HUDEP-2 (cell line): ENCODE data around the gene GNAL.

Experiments used
- DNase-seq, 76 experiments: peaks; one replicate each; lab custom pipeline; 2025; ENCODE audit not compliant: unreplicated experiment in 76 of 76; lab: John Stamatoyannopoulos, UW

Gene GNAL

DNA sequence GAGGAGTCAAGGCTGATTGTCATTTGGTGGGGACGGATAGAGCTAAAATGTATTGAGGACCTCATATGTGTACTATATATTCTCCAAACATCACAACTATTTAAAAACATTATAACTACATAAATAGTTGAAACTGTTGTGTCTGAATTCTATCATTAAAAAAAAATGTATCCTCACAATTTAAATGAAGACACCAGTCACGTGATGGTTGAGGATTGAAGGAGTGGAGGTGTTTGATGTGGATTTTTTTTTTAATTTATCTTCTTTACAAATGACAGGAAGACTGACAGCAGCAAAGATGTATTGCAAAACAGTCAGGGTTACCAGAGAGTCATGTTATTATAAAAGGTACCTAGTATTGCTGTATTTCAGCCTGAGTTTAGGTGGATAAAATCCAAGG lies 30.0 kb downstream of the GNAL start:
- no peak for DNase-seq

DNA sequence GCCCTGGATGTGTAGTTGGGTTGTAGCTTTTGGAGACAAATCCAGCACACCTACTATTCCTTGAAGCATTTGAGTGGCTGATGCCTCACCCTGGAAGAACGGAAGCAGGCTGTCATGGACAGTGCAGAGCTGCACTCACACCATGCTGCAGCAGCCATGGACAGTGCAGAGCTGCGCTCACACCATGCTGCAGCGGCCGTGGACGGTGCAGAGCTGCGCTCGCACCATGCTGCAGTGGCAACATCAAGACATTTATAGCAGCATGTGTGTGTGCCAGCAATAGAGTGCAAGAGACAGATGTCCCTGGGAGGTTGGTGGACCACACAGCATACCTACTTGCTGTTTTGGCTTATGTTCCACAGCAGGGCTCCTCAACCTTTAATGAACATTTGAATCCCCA lies 30.6 kb downstream of the GNAL start:
- DNase-seq, result no peak

DNA sequence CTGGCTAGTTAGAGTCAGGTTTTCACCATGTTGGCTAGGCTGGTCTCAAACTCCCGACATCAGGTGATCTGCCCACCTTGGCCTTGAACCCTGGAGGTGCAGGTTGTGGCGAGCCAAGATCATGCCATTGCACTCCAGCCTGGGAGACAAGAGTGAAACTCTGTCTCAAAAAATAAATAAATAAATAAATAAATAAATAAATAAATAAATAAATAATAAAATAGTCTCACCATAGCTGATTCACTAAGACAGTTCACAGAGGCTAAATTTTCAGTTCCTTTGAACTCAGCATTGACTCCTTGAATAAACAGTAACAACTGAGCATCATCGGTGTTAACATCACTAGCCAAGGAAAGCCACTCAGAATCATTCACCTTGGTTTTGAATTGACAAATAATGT lies 32.7 kb downstream of the GNAL start:
- DNase-seq, result no peak

DNA sequence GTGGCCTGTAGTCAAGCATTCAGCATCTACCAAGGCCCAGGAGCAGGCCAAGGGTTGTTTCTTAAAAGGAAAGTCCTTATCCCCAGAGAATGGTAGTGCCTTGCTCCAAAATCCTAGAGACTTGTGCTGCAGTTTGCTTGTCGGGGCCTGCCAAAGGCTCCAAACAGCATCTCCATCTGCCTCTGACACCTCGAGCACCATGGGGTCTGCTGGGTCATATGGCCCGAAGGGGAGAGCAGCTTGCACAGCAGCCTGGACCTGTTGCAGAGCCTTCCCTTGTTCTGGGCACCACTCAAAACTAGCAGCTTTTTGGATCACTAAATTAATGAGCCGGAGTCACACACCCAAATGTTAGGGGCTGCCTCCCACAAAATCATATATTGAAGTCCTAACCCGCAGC lies 35.7 kb downstream of the GNAL start:
- no peak for DNase-seq

DNA sequence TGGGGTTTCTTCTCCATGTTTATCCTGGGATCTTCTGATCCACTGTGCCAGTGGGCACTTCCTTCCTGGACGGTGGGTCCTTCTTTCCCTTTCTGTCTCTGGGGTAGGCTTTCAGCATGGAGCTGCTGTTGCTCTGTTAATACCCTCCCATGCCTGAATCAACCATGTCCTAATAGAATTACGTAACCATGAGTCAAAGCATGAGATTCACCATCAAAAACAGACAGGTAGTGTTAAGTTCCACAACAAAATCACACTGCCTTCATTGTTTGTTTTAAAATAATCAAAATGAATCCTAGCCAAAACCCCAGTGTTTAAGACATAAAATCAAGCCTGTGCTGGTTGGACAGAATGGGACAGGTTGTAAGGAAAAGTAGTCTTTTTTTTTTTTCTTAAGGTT lies 37.5 kb downstream of the GNAL start:
- DNase-seq, result no peak

DNA sequence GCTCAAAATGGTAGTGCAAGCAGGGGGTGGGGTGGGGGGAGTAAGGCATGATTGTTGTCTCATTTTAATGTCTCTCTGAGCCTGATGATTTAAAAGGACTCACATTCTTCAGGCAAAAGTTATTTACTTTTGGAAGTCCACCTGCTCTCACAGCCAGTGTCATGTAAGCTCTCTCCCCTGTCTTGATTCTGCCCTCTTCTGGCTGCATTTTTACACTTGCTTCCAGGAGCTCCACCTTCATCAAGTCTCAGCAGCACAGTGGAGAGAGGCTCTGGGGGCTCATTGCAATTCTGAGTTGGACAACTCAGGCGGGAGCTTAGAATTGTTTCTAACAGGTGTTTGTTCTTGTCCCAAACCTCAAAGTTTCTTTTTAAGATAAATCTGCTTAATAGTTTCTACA lies 39.2 kb downstream of the GNAL start:
- peak in 2 of 76 experiments; percentile 0 to 3 for DNase-seq

DNA sequence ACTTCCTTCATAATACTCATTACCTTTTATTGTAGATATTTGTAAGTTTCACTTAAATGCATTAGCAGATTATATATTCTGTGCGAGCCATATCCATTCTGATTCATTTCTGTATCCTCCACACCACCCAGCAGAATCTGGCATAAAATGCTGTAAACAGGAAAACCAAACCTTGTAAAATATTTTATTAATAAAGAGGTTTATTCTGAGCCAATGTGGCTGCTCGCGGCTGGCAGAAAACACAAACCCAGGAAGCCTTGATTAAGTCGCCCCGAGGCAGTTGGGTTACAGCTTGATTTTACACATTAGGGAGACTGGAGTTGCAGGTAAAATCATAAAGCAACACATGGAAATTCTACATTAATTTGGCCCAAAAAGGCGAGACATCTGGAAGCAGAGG lies 40.5 kb downstream of the GNAL start:
- DNase-seq, result no peak

DNA sequence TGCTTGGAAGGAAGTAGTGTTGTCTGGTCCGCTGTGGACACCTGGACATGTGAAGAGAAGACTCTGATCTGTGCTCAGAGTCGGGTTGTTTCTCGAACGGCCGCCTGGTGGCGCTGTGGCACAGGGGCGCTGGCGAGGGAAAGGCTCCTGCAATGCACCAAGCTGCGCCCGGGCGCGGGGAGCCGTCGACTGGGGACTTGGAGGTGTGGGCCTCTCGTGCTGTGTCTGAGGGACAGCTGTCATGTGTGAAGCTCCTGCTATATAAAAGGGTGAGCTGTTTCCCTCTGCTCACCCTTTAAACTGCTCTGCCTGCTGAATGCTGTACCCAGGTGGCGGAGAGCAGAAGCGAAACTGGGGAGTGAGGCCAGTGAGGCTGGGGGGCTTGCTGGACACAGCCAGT lies 44.0 kb downstream of the GNAL start:
- DNase-seq, result peak in 48 of 76 experiments; percentile 0 to 75 (median 26)

DNA sequence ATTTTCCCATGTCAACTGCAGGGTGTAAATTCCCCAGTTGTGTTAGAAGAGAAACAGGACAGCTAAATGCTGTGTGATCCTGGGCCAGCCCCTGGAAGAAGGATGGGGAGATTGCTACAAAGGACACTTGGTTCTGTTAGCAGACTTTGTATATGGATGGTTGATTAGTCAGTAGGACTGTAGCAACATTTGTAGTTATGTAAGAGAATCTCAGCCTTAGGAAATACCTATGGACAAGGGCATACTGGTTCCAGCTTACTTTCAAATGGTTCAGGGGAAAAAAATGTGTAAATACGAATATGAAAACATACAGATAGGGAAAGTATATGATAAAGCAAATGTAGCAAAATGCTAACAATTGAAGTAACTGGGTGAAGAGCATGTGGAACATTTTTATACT lies 47.6 kb downstream of the GNAL start:
- DNase-seq, result no peak

DNA sequence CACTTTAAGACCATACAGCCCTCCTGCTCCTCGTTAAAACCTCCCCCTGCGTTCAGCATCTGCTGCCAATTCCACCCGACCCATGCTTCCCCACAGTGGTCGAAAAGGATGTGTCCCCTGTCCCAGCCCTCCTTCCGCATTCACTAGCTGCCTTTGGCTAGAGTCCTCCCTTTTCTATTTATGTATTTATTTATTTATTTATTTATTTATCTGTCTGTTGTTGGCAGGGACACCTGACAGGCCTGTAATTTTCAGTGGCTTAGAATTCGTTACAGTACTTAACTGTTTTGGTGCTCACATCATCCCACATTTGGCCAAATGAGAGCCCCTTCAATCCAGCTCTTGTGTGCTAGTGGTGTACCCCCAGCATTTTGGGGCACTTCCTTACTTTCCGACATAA lies 50.8 kb downstream of the GNAL start:
- no peak for DNase-seq

DNA sequence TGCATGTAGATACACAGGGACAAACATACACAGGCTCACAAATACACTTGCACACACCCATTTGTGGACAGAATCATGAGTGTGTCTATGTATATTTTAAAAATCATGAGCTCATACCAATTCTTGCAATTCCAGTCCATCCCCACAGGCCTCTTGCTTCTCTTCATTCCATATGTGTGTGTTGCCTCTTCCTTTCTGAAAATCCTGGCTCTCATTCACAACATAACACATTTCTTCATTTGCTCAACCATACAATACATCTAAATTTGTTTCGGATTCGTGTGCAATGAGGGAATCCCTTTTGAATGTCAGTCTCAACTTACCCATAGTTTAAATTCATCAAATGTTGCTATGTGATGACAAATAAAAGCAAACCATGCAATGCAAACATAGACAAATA lies 51.4 kb downstream of the GNAL start:
- no peak for DNase-seq

DNA sequence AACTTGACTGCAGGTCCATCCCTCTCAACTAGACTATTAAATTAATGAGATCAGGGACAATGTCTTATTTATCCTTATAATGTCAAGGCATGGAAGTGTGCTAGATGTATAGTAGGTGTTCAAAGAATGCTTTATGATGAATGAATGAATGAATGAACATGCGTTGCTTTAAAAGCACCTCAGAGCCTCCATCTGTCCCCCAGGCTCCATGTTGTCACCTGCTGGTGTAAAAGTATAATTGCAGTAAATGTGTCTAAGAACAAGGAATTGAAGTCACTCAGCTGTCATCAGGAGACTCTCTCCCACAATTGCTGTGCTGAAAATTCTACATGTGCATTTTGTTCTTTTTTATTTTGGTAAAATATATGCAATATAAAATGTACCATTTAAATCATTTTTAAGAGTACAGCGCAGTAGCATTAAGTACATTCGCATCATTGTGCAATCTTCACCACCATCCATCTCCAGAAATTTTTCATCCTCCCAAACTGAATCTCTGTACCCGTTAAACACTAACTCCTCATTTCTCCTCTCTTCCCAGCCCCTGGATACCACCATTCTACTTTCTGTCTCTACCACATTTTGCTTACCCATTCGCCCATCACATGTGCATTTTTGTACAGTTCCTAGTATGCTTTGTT lies 52.6 kb downstream of the GNAL start:
- DNase-seq, result peak in 4 of 76 experiments; percentile 0 to 13 (median 4)

DNA sequence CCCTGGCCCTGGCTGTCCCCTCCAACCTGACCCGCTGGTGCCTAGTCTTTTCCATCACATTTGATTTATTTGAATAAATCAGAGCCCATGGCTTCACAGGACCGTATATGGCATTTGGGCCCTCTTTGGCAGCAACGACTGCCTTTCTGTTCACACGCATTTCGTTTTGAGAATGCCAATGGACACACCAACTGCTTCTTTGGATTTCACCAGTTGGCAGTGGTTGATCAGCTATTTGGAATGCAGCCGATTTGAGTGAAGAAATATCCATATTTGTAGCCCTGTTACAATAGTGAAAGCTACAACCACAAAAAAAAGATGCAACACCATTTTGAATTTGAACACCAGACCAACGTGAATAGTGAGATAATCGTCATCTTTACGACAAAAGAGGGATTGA lies 56.5 kb downstream of the GNAL start:
- no peak for DNase-seq

DNA sequence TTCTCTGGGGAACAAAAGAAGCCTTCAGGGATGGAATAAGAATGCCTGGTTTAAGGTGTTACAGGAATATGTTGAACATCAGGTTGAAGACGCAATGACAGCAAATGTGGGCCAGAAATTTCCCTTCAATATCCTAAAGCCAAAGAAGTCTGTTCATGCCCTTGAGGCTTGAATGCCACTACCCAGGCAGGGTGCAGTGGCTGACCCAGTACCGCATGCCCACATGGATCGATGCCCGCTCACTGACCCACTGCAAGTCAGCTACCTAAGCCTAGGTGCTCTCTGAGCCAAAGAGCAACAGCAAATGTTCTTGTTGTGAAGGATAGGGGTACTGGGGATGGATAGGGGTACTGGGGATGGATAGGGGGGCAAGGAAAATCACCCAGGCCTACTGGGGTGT lies 58.2 kb downstream of the GNAL start:
- DNase-seq, result no peak

DNA sequence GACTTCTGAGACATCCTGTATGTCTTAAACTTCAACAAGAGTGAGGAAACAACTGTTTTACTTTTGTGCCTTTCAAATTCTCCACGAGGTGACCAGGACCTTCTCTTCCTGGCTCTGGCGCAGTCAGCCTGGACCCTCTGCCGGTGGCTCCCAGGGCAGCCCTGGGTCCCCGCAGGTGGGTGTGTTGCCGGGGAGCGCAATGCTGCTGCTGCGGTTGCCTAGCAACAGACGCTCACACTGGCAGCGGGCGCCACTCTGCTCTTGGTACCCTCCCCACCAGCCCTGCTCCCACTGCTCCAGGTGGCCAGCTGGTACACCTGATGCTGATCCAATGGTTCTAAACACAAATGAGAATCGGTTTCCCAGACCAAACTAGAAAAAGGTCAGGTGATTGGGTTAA lies 58.7 kb downstream of the GNAL start:
- DNase-seq, result no peak

DNA sequence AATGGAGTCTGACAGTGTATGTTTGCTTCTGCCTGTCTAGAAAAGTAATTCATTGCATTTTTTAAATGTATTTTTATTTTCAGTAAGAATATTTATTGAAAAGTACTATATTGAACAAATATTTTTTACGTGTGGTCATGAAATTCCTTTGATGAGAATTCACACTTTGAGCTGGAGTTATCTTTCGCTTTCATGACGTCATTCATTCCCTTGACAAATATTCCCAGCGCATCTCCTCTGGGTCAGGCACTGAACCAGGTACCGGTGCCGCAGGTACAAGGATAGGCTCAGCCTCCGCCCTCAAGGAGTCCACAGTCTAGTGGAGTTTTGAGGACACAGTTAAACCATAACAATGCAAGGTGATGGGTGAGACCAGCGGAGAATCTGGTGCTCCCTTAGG lies 60.2 kb downstream of the GNAL start:
- no peak for DNase-seq

DNA sequence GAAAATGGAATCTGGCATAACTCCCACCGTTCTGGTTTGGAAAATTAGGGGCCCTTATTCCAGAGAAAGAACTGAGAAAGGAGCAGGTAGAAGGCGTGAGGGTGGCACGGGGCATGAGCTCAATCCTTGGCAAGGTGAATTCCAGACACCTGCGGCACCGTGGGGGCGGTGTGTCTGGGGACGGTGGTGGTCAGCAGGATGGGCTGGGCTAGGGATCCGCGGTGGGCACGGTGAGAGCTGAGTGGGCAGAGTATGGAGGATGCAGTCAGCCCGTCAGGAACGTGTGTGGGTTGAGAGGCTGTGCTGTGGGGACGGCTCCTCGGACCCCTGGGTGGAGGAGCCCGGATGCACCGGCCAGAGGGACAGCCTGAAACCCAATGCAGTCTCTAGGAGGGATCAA lies 61.1 kb downstream of the GNAL start:
- no peak for DNase-seq

DNA sequence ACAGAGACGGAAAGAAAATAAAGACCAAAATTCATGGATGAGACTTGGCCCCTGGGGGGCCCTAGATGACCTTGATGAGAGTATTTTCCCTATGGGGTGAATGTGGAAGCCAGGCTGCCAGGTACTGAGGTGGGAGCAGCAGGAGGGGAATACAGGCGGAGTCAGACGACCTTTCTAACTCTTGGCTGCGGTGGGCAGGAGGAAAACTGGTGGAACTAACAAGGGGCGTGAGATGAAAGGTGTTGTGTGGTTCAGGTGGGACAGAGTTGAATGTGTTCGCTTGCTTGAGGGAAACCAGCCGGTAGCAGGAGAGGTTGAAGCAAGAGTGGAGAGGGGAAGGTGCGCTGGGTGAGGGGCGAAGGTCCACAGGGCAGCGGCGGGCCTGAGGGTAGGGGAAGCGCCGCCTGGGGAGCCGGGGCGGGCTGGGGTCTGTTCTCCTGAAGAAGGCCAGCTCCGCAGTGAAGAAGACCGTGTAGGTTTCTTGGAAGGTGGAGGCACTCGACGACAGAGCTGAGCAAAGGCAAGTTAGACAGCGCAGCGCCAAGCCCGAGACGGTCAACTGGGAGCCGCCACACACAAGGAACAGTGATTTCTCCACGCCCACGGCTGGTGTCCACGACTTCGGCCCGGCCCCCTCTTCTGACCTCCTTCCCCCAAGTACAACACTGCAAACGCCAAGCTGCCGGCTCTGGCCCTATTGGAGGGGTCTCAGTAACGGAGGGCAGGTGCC lies 61.7 kb downstream of the GNAL start:
- DNase-seq, result no peak

DNA sequence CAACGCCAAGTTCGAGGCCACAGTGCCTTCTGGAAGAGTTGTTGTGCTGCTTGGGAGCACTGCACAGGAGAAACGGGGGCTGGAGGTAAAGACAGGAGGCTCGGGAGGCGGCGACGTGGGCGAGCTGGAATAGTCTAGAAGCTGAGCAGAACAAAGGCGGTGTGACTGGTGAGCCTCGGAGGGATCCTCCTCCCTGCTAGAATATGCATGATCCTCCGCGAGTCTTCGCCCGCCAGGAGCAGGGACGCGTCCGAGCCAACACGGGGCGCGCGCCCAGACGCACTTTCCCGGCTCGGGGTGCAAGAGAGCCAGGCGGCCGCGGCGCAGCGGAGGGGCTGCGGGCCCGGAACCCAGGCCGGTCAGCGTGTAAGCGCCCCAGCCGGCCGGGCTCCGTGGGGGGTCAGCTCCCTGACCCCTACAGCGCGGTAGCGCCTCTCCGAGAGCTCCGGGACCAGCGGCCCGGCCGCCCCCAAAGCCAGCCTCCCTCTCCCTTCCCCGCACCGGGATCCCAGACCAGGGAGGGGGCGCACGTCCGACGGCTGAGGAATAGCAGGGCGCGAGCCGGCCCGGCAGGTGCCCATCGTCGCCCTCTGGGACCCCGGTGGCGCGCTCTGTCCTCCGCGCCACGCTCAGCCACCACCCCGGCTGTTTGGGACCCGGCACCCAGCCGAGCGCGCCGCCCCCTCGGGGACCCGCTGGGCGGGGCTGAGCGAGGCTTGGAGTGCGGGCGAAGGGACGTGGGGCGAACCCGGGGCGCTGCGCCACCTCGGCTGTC lies 62.5 kb downstream of the GNAL start:
- DNase-seq, result no peak

DNA sequence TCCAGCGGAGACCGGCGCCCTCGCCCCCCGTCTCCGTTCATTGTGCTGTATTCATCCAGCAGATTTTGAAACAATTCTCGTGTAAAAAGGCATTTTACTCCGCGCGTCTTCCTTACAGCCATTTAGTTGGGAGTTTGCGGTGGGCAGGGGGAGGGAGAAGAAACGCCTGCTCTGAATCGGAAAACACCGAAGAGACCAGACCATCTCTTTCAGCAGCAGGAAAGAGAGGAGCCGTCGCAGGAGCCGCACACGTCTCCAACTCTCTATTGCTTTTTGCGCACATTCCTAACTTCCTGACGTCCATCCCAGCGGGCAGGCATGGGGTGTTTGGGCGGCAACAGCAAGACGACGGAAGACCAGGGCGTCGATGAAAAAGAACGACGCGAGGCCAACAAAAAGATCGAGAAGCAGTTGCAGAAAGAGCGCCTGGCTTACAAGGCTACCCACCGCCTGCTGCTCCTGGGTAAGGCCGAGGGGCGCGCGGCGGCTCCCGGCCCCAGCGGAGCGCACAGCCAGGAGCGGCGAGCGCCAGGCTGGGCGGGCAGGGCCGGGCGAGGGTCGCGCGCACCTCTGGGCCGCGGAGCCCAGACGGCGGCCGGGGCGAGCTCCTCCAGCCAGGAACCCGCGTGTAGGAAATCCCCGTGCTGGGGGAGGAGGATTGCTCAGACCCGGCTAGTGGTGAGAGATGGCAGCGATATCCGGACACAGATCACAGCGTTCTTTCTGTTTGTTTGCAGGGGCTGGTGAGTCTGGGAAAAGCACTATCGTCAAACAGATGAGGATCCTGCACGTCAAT lies 63.2 kb downstream of the GNAL start:
- DNase-seq, result no peak

DNA sequence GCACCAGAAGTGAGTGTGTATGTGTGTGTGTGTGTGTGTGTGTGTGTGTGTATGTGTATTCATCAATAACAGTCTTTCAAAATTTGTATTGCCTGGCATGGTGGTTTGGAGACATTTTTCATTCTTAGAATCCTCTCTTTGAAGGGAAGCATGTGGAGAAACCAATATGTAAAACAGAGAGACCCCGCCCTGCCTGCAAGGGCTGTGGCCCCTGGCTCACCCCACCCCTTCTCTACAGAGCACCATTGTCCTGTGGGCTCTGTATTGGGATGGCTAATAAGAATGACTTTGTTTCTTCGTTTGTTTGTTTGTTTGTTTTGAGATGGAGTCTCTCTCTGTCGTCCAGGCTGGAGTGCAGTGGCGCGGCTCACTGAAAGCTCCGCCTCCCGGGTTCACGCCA lies 65.9 kb downstream of the GNAL start:
- no peak for DNase-seq
